ENCODE results near the gene SPRY4.

SPRY4 gene

DNA sequence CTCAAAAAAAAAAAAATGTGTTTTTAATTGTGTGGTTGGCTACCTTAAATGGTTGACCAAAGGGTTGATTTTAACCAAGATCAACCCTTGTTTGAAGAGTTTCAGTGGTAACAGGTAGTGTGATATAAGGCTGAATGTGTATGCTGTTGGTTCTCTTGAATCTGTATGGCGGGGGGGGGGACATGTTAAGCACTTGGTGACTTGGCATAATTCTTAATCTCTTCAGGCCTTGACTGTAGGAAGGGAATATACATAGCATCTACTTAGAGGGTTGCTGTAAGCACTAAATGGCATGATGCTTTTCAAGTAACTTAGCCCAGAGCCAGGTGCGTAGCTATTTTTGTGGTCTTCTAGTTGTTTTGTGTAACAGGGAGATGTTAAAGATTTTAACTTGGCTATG lies 5.6 kb upstream of the SPRY4 start:
- no peak for DNase-seq

DNA sequence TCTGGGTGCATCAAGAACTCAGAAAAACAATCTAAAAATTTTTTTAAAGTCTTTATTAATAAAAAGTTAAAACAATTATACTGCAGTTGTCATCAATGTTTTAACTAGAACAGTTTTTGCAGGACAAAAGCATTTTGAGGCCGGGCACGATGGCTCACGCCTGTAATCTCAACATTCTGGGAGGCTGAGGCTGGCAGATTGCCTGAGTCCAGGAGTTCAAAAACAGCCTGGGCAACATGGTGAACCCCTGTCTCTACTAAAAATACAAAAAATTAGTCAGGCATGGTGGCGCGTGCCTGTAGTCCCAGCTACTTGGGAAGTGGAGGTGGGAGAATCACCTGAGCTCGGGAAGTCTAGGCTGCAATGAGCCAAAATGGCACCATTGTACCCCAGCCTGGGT lies 5.2 kb upstream of the SPRY4 start:
- DNase-seq: no peak

DNA sequence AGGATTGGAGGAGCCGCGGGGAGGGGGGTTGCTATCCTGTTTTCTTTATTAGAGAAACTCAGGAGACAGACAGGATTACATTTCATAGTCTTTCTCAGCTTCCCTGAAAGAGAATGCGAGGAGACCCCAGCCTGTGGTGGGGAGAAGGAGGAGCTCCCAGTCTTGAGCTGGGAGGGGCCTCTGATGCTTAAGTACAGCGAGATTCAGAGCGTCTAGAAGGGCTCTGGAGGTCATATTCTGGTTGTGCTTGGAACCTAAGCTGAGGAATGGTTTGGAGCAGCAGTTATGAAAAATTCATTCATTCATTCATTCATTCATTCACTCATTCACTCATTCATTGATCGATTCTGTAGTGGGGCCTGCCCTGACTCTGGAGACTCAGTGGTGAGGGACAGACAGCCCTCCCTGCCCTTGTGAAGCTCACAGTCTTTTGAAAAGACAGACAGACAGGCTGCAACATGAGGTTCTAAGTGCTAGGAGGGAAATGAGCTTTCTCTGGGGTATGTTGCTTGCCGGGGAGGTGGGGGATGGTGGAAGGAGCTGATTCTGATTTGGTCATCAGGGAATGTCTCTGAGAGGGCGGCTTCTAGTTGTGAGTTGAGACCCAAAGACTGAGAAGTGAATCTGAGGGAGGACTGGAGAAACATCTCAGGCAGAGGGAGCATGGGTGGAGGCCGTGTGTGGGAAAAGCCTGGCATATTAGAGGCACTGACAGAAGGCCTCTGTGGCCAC lies 2.5 kb upstream of the SPRY4 start:
- peak; percentile 92 for DNase-seq

DNA sequence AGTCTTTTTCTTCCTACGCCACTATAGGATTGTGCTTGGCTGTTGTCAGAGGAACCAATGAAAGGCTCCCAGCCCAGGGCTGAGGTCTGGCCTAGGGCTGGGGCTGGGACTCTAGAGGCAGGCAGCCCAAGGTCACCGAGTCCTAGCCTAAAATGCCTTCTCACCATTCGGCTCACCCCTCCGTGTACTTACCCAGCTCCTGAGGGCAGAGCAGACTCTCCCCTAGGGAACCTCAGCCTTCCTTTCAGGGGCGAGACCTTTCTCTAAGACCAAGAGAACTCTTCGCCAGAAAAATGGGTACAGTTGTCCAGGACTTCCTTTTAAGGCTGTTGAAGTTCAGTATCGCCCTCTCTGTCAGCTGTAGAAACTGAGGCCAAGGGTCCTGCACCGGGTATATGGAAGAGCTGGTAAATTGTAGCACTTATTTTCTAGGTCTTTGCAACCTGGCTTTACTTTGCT lies 1.7 kb upstream of the SPRY4 start:
- no peak for DNase-seq

GRCh38 chr5:142325725-142326479 lies 1.1 kb upstream of the SPRY4 start:
- peak; percentile 90 for DNase-seq

GRCh38 chr5:142324136-142324870 lies 518 bp downstream of the SPRY4 start:
- DNase-seq: no peak

- no peak for DNase-seq
Observed at GRCh38 chr5:142323480-142324135, 1.2 kb downstream of the SPRY4 start.

- peak; percentile 66 for DNase-seq
Observed at GRCh38 chr5:142322747-142323479, 1.9 kb downstream of the SPRY4 start.

DNA sequence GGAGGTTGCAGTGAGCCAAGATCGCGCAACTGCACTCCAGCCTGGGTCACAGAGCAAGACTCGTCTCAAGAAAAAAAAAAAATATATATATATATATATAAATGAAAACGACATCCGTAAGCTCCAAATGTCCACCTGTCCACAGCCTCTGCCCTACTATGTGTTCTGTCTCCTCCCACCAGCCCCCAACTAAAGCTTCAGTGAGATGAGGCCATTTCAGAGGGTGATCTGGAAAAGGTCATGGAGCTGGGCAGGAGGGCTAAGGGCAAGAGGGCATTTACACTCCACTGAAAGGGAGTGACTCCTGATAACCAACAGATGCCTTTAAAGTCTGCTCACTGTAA lies 2.4 kb downstream of the SPRY4 start:
- no peak for DNase-seq

- no peak for DNase-seq
Observed at GRCh38 chr5:142320851-142321560, 3.8 kb downstream of the SPRY4 start.

DNA sequence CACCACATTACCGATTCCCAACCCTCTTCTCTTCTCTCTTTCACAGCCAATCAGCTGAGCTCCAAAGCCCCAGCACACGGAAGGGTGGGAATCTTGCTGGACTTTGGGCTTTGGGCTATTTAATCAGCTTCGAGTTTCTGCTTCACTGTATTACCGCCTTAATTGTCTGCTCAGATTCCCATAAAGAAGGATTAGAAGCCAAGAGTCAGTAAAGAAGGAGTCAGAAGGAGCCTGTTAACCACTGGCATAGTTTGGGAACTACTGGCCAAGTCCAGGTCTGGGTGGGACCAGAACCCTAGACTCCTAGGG lies 4.4 kb downstream of the SPRY4 start:
- DNase-seq: no peak

DNA sequence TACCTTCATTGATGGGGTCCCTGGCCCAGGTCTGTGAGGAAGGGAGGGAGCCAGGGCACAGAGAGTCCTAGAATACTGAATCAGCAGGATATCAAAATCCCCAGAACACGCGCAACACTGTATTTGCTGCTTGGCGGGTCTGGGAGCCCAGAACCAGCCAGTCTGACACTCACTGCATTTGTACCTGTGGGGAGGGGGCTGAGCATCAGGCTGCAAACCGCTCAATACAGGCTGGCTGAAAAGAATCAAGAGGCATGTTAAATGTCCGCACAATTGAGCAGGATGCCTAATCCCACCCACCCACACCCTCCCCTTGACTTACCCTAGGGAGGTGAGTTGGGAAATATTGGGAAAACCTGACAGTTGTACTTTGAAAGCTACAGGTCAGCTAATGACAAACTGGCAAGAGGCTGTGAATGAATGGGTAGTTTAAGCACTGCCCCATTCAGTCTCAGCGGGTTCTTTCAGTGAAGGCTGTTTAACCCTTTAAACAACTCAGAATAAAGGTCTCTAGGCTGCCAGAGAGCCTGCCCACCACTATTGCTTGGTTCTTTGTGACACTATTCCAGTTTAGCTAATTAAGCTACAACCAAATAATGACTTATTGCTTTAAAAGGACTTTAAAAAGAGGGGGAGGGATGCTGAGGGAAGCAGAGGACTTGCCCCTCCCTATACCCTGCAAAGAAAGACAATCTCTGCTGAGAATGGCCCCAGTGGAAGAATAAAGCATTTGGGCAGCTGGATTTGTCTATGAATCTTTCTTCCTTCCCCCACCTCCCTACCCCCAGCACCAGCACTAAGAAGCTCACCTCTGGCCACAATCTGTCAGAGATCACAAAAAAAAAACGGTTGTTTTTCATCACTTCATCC lies 5.0 kb downstream of the SPRY4 start:
- no peak for DNase-seq

GRCh38 chr5:142319105-142319504 lies 5.7 kb downstream of the SPRY4 start:
- no peak for DNase-seq

GRCh38 chr5:142317753-142318152 lies 7.1 kb downstream of the SPRY4 start:
- DNase-seq: no peak

GRCh38 chr5:142317173-142317572 lies 7.6 kb downstream of the SPRY4 start:
- DNase-seq: no peak

GRCh38 chr5:142316681-142317080 lies 8.1 kb downstream of the SPRY4 start:
- DNase-seq: no peak

GRCh38 chr5:142316051-142316450 lies 8.8 kb downstream of the SPRY4 start:
- peak; percentile 79 for DNase-seq

DNA sequence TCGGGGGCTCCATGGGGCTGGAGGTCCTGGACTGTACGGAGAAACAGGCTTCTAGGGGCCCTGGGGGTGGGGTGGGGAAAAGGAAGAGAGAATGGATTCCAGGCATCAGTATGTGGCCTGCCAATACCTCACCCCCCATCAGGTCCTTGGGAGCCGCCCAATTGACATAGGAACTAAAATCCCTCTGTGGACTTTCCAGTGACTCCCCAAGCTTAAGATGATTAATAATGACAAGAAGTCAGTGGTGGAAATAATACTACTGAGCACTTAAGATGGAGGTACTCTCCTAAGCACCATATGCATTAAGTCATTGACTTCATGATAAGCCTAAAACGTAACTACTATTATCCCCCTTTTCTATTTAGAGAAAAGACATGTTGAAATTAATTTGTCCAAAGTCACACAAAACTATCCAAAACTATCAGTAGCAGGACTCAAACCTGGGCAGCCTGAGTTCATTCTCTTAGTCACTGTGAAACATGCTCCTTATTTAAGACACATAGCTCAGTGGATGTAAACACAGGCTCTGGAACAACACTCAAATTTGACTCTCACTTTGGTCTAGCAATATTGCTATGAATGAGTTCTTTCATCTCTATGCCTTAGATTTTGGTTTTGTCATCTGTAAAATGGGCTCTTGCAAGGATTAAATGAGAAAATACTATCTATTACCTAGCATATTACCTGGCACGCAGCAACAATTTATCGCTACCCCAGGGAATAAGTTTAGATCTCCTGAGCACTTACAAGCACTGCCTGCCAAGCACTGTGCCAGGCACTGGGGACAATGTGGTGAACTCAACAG lies 9.5 kb downstream of the SPRY4 start:
- DNase-seq: no peak

DNA sequence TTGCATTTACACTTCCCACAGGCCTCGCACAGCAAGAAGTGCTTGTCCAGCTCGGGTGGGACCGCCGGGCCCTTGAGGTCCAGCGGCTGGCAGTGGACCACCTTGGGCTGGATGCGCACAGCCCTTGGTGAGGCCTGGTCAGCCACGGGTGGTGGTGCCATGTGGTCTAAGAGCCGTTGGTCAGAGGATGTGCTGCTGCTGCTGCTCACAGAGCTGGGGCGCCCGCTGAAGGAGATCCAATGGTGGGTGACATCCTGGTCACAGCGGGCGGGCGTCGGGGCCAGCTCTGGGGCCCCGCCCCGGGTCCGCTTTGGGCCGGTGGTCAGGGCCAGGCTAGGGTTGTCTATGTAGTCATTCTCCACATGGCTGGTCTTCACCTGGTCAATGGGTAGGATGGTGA lies 10.2 kb downstream of the SPRY4 start:
- no peak for DNase-seq

DNA sequence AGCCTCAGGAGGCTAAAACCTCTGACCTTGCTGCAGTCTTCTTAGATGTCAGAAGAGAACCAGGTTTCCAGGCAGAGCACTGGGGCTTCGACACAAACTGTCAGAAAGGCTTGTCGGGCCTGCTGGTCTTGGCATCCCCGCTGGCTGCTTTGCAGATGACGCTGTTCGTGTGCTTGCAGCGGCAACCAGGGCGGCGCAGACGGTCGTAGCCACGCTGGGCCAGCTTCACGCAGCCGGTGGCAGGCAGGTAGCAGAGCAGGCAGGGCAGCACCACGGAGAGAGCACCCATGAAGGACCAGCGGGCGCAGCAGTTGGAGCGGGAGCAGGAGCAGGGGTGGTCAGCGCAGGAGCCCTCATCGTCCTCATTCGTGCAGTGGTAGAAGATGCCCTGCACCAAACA lies 10.7 kb downstream of the SPRY4 start:
- DNase-seq: no peak

All from fibroblast of skin of right biceps (primary cell).